OCI-LY7 (cell line): Measurements from ENCODE around the gene AKR7A2. TPM values are rescaled to one million over a fixed set of nuclear protein-coding genes. Genes with fewer than 3 reads are reported as not detected.

Experiments used
- BruUV-seq: library from RNA; stranded (reverse); fragments of 400-500 nt; replicated peaks from 2 replicates; lab custom pipeline; 2021; lab: Mats Ljungman, UMichigan
- CTCF ChIA-PET: fragments of 300-600 bp; sonication (Branson Sonifier 250); formaldehyde crosslinking; loops from one replicate; lab custom pipeline; 2022; ENCODE audit warnings: antibody characterized with exemption; ENCODE audit not compliant: unreplicated experiment; lab: Charles Lee
- POLR2A ChIA-PET: fragments of 300-600 bp; sonication (Branson Sonifier 250); formaldehyde crosslinking; loops from one replicate; lab custom pipeline; 2022; ENCODE audit warnings: antibody characterized with exemption; lab: Charles Lee
- DNase-seq: peaks from one replicate; pipeline ENCODE4 v3.0.0-alpha.2; 2015; ENCODE audit warnings: low spot score
- H2AFZ ChIP-seq: fragments of 200-600 bp; sonication (generic), shearing (Covaris generic); 2 replicates; pipeline ENCODE4 v1.6.1; 2014; ENCODE audit warnings: mild to moderate bottlenecking, antibody characterized with exemption, low read length, moderate library complexity
- H3K27ac ChIP-seq: fragments of 200-600 bp; sonication (generic); 2 replicates; pipeline ENCODE4 v1.5.1; 2014; ENCODE audit warnings: mixed run types, low read depth, mild to moderate bottlenecking, moderate library complexity, low read length, inconsistent platforms; ENCODE audit not compliant: poor library complexity, severe bottlenecking
- H3K36me3 ChIP-seq: fragments of 200-600 bp; sonication (generic); 2 replicates; pipeline ENCODE4 v1.6.1; 2014; ENCODE audit warnings: mild to moderate bottlenecking, antibody characterized with exemption, low read length, moderate library complexity, mixed read lengths; ENCODE audit not compliant: insufficient read depth
- H3K4me1 ChIP-seq: fragments of 200-600 bp; sonication (generic); 2 replicates; pipeline ENCODE4 v1.5.1; 2014; ENCODE audit warnings: mild to moderate bottlenecking, low read length; ENCODE audit not compliant: insufficient read depth, poor library complexity, severe bottlenecking
- H3K4me2 ChIP-seq: fragments of 200-600 bp; sonication (generic); 2 replicates; pipeline ENCODE4 v1.6.1; 2014; ENCODE audit warnings: mild to moderate bottlenecking, low read length
- H3K4me3 ChIP-seq: fragments of 200-600 bp; sonication (generic); 2 replicates; pipeline ENCODE4 v1.5.1; 2014; ENCODE audit warnings: mild to moderate bottlenecking, low read depth, low read length; ENCODE audit not compliant: poor library complexity, severe bottlenecking
- H3K79me2 ChIP-seq: fragments of 200-600 bp; sonication (generic); 2 replicates; pipeline ENCODE4 v1.6.1; 2016; ENCODE audit warnings: low read depth, mild to moderate bottlenecking, low read length, moderate library complexity, mixed read lengths; ENCODE audit not compliant: insufficient read depth
- H3K9me2 ChIP-seq: fragments of 200-600 bp; sonication (generic); 2 replicates; pipeline ENCODE4 v1.6.1; 2016; ENCODE audit warnings: mild to moderate bottlenecking, low read length, mixed read lengths; ENCODE audit not compliant: insufficient read depth
- H3K9me3 ChIP-seq: fragments of 200-600 bp; sonication (generic); 2 replicates; pipeline ENCODE4 v1.6.1; 2014; ENCODE audit warnings: mild to moderate bottlenecking, mixed run types, low read length, mixed read lengths
- H4K20me1 ChIP-seq: fragments of 200-600 bp; sonication (generic); 2 replicates; pipeline ENCODE4 v1.6.1; 2014; ENCODE audit warnings: mild to moderate bottlenecking, antibody characterized with exemption, low read length, moderate library complexity, mixed read lengths; ENCODE audit not compliant: insufficient read depth
- EZH2phosphoT487 ChIP-seq: fragments of 200-600 bp; sonication (generic); IDR thresholded peaks from 2 replicates; pipeline ENCODE4 v1.6.1; 2018; ENCODE audit warnings: low read depth, borderline replicate concordance, mild to moderate bottlenecking, mixed run types, antibody characterized with exemption, low read length, moderate library complexity, mixed read lengths
- intact Hi-C: fragments of 100-400 bp; cut with micrococcal nuclease; formaldehyde crosslinking; loops from one replicate; pipeline ENCODE4 v1.10.0; 2022; ENCODE audit not compliant: unreplicated experiment
- total RNA-seq, 2 experiments: library from RNA; depleted of rRNA in 1 of 2; stranded (reverse); fragments of >200 nt in 1 of 2; shearing (Covaris generic) in 1 of 2; gene quantifications; 2 replicates each; pipeline ENCODE4 v1.2.3, GENCODE V29; 2014 to 2022
- TF ChIP-seq, protein P1 (sequence below): fragments of 200-600 bp; sonication (generic); conservative IDR thresholded peaks from 2 replicates; pipeline ENCODE4 v1.5.1; 2014; ENCODE audit warnings: mild to moderate bottlenecking, antibody characterized with exemption, low read length, moderate library complexity, mixed read lengths

AKR7A2 gene
- total RNA-seq, 2 experiments from 2014 or later, result 54.2 to 75.2 TPM

- Histone ChIP-seq H3K27ac (no peak overlapping the region), H3K9me3 (no peaks in the 10 kb centered on the region), H4K20me1 (no peaks in the 10 kb centered on the region), H3K4me1 (no peaks in the 10 kb centered on the region), H3K79me2 (no peaks in the 10 kb centered on the region), H3K4me2 (no peak overlapping the region), H3K4me3 (no peak overlapping the region), H3K9me2 (no peaks in the 10 kb centered on the region), H3K36me3 (peaks cover 11% of the 10 kb centered on the region; the same call in 1 of the 2 replicates), H2AFZ (no peak overlapping the region)
- POLR2A ChIA-PET, result no interaction called here
- no peak for TF ChIP-seq EZH2phosphoT487
- TF ChIP-seq, protein P1, sequence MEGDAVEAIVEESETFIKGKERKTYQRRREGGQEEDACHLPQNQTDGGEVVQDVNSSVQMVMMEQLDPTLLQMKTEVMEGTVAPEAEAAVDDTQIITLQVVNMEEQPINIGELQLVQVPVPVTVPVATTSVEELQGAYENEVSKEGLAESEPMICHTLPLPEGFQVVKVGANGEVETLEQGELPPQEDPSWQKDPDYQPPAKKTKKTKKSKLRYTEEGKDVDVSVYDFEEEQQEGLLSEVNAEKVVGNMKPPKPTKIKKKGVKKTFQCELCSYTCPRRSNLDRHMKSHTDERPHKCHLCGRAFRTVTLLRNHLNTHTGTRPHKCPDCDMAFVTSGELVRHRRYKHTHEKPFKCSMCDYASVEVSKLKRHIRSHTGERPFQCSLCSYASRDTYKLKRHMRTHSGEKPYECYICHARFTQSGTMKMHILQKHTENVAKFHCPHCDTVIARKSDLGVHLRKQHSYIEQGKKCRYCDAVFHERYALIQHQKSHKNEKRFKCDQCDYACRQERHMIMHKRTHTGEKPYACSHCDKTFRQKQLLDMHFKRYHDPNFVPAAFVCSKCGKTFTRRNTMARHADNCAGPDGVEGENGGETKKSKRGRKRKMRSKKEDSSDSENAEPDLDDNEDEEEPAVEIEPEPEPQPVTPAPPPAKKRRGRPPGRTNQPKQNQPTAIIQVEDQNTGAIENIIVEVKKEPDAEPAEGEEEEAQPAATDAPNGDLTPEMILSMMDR, result no peak
- DNase-seq, result no peak
- CTCF ChIA-PET, result interaction anchor here (0.6 kb wide), 1 partner anchor 341 kb away, joined by 4 read pairs; no protein-coding TSS in a partner anchor
- BruUV-seq, result no TSS peak
- intact Hi-C loops, result no loop called here
Measured at GRCh38 chr1:19342062-19342750, 30.3 kb upstream of the AKR7A2 start.

- Histone ChIP-seq H3K36me3 (peaks cover 11% of the 10 kb centered on the region; the same call in 1 of the 2 replicates), H3K27ac (no peak overlapping the region), H3K4me3 (no peak overlapping the region), H4K20me1 (no peaks in the 10 kb centered on the region), H3K4me2 (no peak overlapping the region), H3K9me3 (no peaks in the 10 kb centered on the region), H3K79me2 (no peaks in the 10 kb centered on the region), H3K4me1 (no peaks in the 10 kb centered on the region), H2AFZ (no peak overlapping the region), H3K9me2 (no peaks in the 10 kb centered on the region)
- CTCF ChIA-PET, result interaction anchor here (0.6 kb wide), 2 partner anchors 24 to 342 kb away, joined by 4 read pairs; no protein-coding TSS in a partner anchor
- POLR2A ChIA-PET, result no interaction called here
- BruUV-seq, result no TSS peak
- DNase-seq, result peak; percentile 75
- TF ChIP-seq EZH2phosphoT487, result no peak
- TF ChIP-seq, protein P1, result peak; percentile 88
- intact Hi-C loops, result loop anchor here (1.0 kb wide), 1 partner anchor 26 kb away; no protein-coding TSS in a partner anchor
Measured at GRCh38 chr1:19341201-19342061, 29.5 kb upstream of the AKR7A2 start.
